Erythroblast (primary cell): ENCODE data around the gene EIF5A.

Experiments used
- GATA1 ChIP-seq: IDR thresholded peaks from 2 replicates; pipeline ENCODE4 v1.6.1; 2011; ENCODE audit warnings: low read depth, mild to moderate bottlenecking, control low read depth, low read length, moderate library complexity
- POLR2A ChIP-seq: IDR thresholded peaks from 2 replicates; pipeline ENCODE4 v1.6.1; 2011; ENCODE audit warnings: mild to moderate bottlenecking, low read length

- TF ChIP-seq POLR2A = peak; percentile 34
- no peak for TF ChIP-seq GATA1
These were observed 8.3 kb downstream of the EIF5A start for GRCh38 chr17:7315570-7316235.
